ENCODE data around the gene SLC36A4.

Gene SLC36A4

GRCh38 chr11:93099806-93100205, 98.0 kb downstream of the SLC36A4 start:
- H3K27ac ChIP-seq (ENCODE audit: low read depth, low read length) = no peak overlapping the region
- H3K9me2 ChIP-seq (replicated peaks; ENCODE audit: insufficient read depth, low read length) = no peaks in the 10 kb centered on the region
- no peak for TF ChIP-seq EZH2phosphoT487 (conservative IDR thresholded peaks at IDR 0.05; ENCODE audit: low read length)
- no peak for TF ChIP-seq CTCF (IDR thresholded peaks at IDR 0.05; ENCODE audit: insufficient read depth, low read length, poor library complexity, severe bottlenecking)
- H3K27me3 ChIP-seq (ENCODE audit: low read length) = no peaks in the 10 kb centered on the region
- H3K4me2 ChIP-seq (ENCODE audit: low read depth, low read length, poor library complexity, severe bottlenecking) = no peak overlapping the region
- H3K4me3 ChIP-seq (ENCODE audit: insufficient read depth, low read length, poor library complexity, severe bottlenecking) = no peak overlapping the region
- H4K20me1 ChIP-seq (ENCODE audit: low read depth, low read length) = no peaks in the 10 kb centered on the region
- H3K79me2 ChIP-seq (ENCODE audit: insufficient read depth, low read length) = no peaks in the 10 kb centered on the region
- H2AFZ ChIP-seq (ENCODE audit: low read depth, low read length, severe bottlenecking) = no peak overlapping the region
- H3K9ac ChIP-seq (ENCODE audit: low read length) = no peak overlapping the region
- H3K9me3 ChIP-seq (ENCODE audit: insufficient read depth, low read length) = no peaks in the 10 kb centered on the region
- H3K36me3 ChIP-seq (ENCODE audit: low read length) = no peaks in the 10 kb centered on the region
- H3F3A ChIP-seq (ENCODE audit: insufficient read depth) = no peaks in the 10 kb centered on the region

Data from SU-DHL-6 (cell line).